Stomach (tissue), 9 donors: Measurements from ENCODE around the gene NUTF2. TPM values are rescaled to one million over a fixed set of nuclear protein-coding genes. Genes with fewer than 3 reads are reported as not detected.

Experiments
- DNase-seq, 2 donors: peaks; one replicate each; pipeline versions ENCODE4 v3.0.0 to v3.0.0-alpha.2; 2013 to 2019
- H3K27ac ChIP-seq, 5 donors: fragments of 200-600 bp in 4 of 5; sonication (generic) in 4 of 5; one replicate each; pipeline ENCODE4 v1.5.1; 2013 to 2019; ENCODE audit warnings: mild to moderate bottlenecking in 1 of 5, moderate library complexity in 1 of 5
- H3K27me3 ChIP-seq, 3 donors: fragments of 200-600 bp; sonication (generic); one replicate each; pipeline ENCODE4 v1.5.1; 2017 to 2019; ENCODE audit warnings: mixed run types in 1 of 3
- H3K36me3 ChIP-seq, 4 donors: fragments of 200-600 bp; sonication (generic); 1 replicate in 3 of 4; 2 replicates in 1 of 4; pipeline ENCODE4 v1.5.1; 2016 to 2019
- H3K4me1 ChIP-seq, 4 donors: fragments of 200-600 bp; sonication (generic); one replicate each; pipeline ENCODE4 v1.5.1; 2016 to 2019
- H3K4me3 ChIP-seq, 4 donors: fragments of 200-600 bp; sonication (generic) in 3 of 4; one replicate each; pipeline ENCODE4 v1.5.1; 2016 to 2019; ENCODE audit warnings: mild to moderate bottlenecking in 1 of 4
- H3K9me3 ChIP-seq, 4 donors: fragments of 200-600 bp; sonication (generic); one replicate each; pipeline ENCODE4 v1.5.1; 2016 to 2019
- EP300 ChIP-seq: sonication (generic); formaldehyde crosslinking; IDR thresholded peaks from one replicate; pipeline ENCODE4 v1.6.1; 2017; ENCODE audit warnings: antibody characterized with exemption
- POLR2A ChIP-seq, 4 donors: fragments of 450-650 bp; IDR thresholded peaks; one replicate each; pipeline ENCODE4 v1.6.1; 2016; ENCODE audit warnings: antibody characterized with exemption in 4 of 4, control low read depth in 2 of 4, mild to moderate bottlenecking in 1 of 4, moderate library complexity in 1 of 4
- POLR2AphosphoS5 ChIP-seq, 3 donors: sonication (generic); formaldehyde crosslinking; IDR thresholded peaks; one replicate each; pipeline ENCODE4 v1.6.1; 2016; ENCODE audit warnings: antibody characterized with exemption in 3 of 3
- whole genome bisulfite sequencing, 5 donors: extraction: QIAGEN DNeasy Blood & Tissue Kit in 3 of 5; methylation state at CpG; one replicate each; pipeline versions ENCODE4 v1.1.5 to v1.1.7; 2013 to 2018; 5-methylcytosine and 5-hydroxymethylcytosine counted together
- intact Hi-C: fragments of 100-400 bp; cut with DNase I; formaldehyde crosslinking; loops from one replicate; pipeline ENCODE4 v1.15.1; 2023; ENCODE audit warnings: low total_unique reads
- polyA plus RNA-seq, 3 donors: library from polyadenylated mRNA; stranded (reverse); fragments of 200-250 nt; gene quantifications; one replicate each; pipeline ENCODE4 v1.2.3, GENCODE V29; 2013
- total RNA-seq, 5 donors: library from RNA; depleted of rRNA; stranded (reverse); fragments of >200 nt; gene quantifications; one replicate each; pipeline versions ENCODE4 v1.1.0 to v1.2.3, GENCODE V29; 2014 to 2016
- TF ChIP-seq, protein P1 (sequence below), 7 experiments: fragments of 450-650 bp in 4 of 7; fragments of 200-600 bp in 3 of 7; sonication (generic) in 3 of 7; IDR thresholded peaks; one replicate each; pipeline ENCODE4 v1.5.1; 2016 to 2019; ENCODE audit warnings: antibody characterized with exemption in 7 of 7, control low read depth in 2 of 7, mild to moderate bottlenecking in 1 of 7
- donor health status: healthy with polysubstance abuse.
- donor health status: Bipolar disorder and iron deficiency.
- donor health status: healthy.

Gene NUTF2
- total and polyA plus RNA-seq, 8 donors: 9.3 to 125 (median 60.5) TPM

GRCh38 chr16:67883872-67884261, 37.1 kb downstream of the NUTF2 start:
- no peak for TF ChIP-seq EP300
- TF ChIP-seq, protein P1, sequence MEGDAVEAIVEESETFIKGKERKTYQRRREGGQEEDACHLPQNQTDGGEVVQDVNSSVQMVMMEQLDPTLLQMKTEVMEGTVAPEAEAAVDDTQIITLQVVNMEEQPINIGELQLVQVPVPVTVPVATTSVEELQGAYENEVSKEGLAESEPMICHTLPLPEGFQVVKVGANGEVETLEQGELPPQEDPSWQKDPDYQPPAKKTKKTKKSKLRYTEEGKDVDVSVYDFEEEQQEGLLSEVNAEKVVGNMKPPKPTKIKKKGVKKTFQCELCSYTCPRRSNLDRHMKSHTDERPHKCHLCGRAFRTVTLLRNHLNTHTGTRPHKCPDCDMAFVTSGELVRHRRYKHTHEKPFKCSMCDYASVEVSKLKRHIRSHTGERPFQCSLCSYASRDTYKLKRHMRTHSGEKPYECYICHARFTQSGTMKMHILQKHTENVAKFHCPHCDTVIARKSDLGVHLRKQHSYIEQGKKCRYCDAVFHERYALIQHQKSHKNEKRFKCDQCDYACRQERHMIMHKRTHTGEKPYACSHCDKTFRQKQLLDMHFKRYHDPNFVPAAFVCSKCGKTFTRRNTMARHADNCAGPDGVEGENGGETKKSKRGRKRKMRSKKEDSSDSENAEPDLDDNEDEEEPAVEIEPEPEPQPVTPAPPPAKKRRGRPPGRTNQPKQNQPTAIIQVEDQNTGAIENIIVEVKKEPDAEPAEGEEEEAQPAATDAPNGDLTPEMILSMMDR (IDR thresholded peaks at IDR 0.05): peak in 5 of 7 experiments; percentile 59 to 91 (median 81)
- Histone ChIP-seq H3K27me3 (no peaks in the 10 kb centered on the region), H3K36me3 (peaks cover 56 to 83% (median 76%) of the 10 kb centered on the region in 4 donors), H3K4me1 (peaks cover 12 to 27% (median 15%) of the 10 kb centered on the region in 4 donors), H3K4me3 (no peak overlapping the region), H3K9me3 (no peaks in the 10 kb centered on the region), H3K27ac (peak overlapping the region in 3 of 5 donors; percentile 33 to 80 (median 47))
- DNase-seq: peak; percentile 76 to 83
- intact Hi-C loops: loop anchor here (5.0 kb wide), 2 partner anchors 43 to 158 kb away; no protein-coding TSS in a partner anchor
- 42 to 61% (median 54%) methylated on average over 7 to 11 of the region's 11 CpGs for WGBS, 5 donors

- H3K9me3 ChIP-seq: no peaks in the 10 kb centered on the region
- intact Hi-C loops: loop anchor here (5.0 kb wide), 2 partner anchors 43 to 158 kb away; no protein-coding TSS in a partner anchor
- peak; percentile 89 to 94 for DNase-seq
- peaks cover 12 to 27% (median 15%) of the 10 kb centered on the region in 4 donors for H3K4me1 ChIP-seq
- peaks cover 47 to 75% (median 67%) of the 10 kb centered on the region in 4 donors for H3K36me3 ChIP-seq
- no peak for TF ChIP-seq POLR2A (IDR thresholded peaks at IDR 0.05)
- TF ChIP-seq EP300: no peak
- TF ChIP-seq, protein P1 (IDR thresholded peaks at IDR 0.05): no peak
- peak in 1 of 3 donors; percentile 72 for TF ChIP-seq POLR2AphosphoS5 (IDR thresholded peaks at IDR 0.05)
- 18 to 39% (median 27%) methylated on average over 20 to 22 of the region's 22 CpGs for WGBS, 5 donors
- peak within 1 kb of the TSS in 4 of 5 donors; percentile 26 to 80 (median 40) for H3K27ac ChIP-seq
- H3K4me3 ChIP-seq: peak within 1 kb of the TSS in 2 of 4 donors; percentile 18 to 26
- H3K27me3 ChIP-seq: no peaks in the 10 kb centered on the region
Observed at GRCh38 chr16:67884684-67885083, 38.0 kb downstream of the NUTF2 start, which contains the start of gene NRN1L. Gene NRN1L (plus strand): TSS chr16:67884885. CDS start chr16:67884904, 19 bp downstream.

GRCh38 chr16:67885545-67885944, 38.8 kb downstream of the NUTF2 start:
- WGBS, 5 donors: 92 to 96% (median 94%) methylated on average over 12 of the region's 12 CpGs
- Histone ChIP-seq H3K4me1 (peaks cover 12 to 27% (median 15%) of the 10 kb centered on the region in 4 donors), H3K27ac (peak overlapping the region in 2 of 5 donors; percentile 33 to 80), H3K9me3 (no peaks in the 10 kb centered on the region), H3K4me3 (no peak overlapping the region), H3K27me3 (no peaks in the 10 kb centered on the region), H3K36me3 (peaks cover 39 to 67% (median 59%) of the 10 kb centered on the region in 4 donors)
- TF ChIP-seq, protein P1 (IDR thresholded peaks at IDR 0.05): no peak
- no peak for TF ChIP-seq POLR2AphosphoS5 (IDR thresholded peaks at IDR 0.05)
- intact Hi-C loops: no loop called here
- no peak for DNase-seq

GRCh38 chr16:67885976-67886375, 39.2 kb downstream of the NUTF2 start:
- TF ChIP-seq POLR2AphosphoS5 (IDR thresholded peaks at IDR 0.05) (no peak), POLR2A (IDR thresholded peaks at IDR 0.05) (no peak), EP300 (no peak)
- TF ChIP-seq, protein P1 (IDR thresholded peaks at IDR 0.05): no peak
- DNase-seq: no peak
- intact Hi-C loops: no loop called here
- Histone ChIP-seq H3K4me1 (peaks cover 12 to 27% (median 15%) of the 10 kb centered on the region in 4 donors), H3K27ac (no peak overlapping the region), H3K4me3 (no peak overlapping the region), H3K9me3 (no peaks in the 10 kb centered on the region), H3K36me3 (peaks cover 35 to 62% (median 54%) of the 10 kb centered on the region in 4 donors), H3K27me3 (no peaks in the 10 kb centered on the region)
- WGBS, 5 donors: 92 to 98% (median 95%) methylated on average over 10 to 19 of the region's 19 CpGs
